GM20431 (cell line): ENCODE measurements around the gene NFIA.

ENCODE experiments used
- in situ Hi-C: fragments of 300-500 bp; cut with MseI, MboI; formaldehyde crosslinking; loops from one replicate; pipeline ENCODE4 v1.15.0; 2020; ENCODE audit warnings: low sequenced_read_pairs; ENCODE audit not compliant: unreplicated experiment

NFIA gene

DNA sequence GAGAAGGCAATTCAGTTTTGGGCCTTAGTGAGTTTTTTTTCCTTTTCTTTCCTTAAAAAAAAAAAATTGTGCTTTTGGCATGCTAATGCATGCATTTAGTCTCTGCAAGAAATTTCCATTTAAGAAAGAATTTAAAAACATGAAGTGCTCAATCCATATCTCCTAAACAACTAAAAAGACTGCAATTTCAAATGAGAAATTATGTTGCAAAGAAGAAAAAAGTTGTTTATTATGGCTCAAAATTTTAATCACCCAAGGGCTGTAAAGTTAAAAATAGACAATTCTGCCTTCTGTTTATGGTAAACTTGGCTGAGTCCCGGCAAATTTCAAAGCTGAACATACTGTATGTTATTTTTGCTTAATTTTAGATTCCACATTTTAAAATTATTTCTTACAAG is 59.7 kb downstream of the NFIA start:
- in situ Hi-C loops: no loop called here

DNA sequence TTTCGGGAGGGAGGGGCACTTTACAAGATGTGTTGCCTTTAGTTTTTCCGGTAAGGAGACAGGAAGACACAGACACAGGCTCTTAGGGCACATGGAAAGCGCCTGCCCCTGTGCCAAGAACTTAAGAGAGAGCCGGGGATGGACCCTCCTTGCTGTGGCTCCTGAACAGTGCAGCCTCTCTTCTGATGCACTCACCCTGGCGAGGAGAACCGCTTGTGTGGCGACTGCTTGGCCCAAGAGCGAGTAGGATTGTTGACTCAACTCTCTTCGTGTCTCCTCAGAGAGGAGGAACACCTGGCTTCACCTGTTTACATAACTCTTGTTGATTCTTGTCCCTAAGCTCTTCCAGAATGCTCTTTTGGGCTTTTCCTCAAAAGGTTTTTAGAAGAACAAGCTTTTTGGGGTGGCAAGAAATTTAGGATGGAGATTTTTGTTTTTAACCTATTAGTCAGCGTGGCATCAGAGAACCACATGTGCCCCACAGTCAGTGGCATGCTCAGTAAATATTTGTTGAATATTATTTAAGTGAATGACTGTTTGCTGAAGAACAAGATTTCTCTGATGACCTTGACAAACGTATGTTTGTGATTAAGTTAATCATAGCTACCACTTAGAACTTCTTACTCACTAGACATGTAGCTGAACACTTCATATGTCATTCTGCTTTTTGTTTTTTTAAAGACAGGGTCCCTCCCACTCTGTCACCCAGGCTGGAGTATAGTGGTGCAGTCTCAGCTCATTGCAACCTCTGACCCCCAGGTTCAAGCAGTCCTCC is 60.6 kb downstream of the NFIA start:
- in situ Hi-C loops: no loop called here

DNA sequence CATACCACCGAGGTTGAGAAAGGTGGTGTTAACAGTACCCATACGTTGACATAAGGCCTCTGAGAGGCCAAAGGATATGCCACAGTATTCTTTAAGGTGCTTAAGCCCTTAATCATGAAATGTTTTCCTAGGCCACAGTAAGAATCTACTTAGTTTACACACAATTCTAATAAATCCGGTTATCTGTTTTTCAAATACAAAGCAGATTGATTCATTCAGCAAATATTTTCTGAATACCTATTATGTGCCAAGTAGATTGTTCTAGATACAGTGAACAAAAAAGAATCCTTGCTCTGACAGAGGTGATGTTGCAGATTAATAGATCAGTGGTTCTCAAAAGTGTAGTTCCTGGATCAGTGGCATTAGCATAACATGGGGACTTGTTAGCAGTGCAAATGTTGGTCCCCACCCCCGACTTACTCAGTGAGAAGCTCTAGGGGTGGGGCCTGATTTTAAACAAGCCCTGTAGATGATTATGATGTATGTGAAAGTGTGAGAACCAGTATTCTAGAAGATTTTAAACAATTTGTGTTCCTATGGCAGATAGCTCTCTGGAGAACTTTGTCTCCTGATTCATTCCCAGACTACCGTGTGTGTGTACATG is 61.6 kb downstream of the NFIA start:
- in situ Hi-C loops: no loop called here

DNA sequence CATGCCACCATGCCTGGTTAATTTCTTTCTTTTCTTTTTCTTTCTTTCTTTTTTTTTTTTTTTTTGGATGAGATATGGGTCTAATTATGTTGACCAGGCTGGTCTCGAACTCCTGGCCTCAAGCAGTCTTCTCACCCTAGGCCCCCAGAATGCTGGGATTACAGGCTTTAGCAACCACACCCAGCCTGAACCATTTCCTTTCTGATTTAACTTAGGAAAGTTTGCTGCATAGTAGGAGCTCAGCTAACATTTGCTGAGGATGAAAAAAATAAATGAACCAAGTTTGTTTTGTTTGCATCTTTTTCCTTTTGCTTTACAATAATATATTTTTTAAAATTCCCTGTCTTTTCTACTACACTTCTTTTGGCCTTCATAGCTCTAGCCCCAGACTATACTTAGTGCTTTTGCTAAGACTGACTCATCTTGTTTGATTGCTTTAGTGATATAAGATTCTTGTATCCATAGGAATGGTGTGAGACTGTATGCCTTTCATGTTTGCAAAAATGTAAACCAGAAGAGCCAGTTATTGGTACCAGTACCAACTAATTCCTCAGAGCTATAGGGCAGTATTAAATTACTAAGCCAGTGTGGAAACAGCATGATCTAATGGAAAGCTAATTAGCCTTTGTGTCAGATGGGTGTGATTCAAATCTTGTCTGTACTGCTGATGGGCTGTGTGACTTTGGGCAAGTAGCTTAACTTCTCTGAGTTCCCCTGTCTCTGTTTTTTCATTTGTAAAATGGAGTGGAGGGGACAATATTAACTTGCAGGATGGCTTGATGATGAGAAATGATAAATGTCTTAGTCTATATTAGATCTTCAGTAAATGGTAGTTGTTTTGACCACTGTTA is 66.9 kb downstream of the NFIA start:
- in situ Hi-C loops: no loop called here

DNA sequence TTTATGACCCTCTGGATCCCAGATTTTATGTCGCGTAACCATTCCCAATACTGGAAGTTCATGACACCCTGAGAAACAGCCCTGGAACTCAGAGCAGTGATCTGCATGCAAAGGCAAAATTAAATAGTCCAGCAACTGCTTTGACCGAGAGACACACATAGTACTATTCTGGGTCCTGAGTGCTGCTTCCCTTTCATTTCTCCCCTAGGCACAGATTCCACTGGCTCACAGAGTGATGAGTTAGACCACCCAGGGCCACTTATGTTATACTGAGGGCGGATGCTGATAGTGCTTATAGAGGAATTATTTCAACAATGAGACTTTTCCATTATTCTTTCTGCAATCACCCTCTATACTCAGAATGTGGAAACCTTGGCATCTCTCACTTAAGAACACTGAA is 69.2 kb downstream of the NFIA start:
- in situ Hi-C loops: no loop called here

DNA sequence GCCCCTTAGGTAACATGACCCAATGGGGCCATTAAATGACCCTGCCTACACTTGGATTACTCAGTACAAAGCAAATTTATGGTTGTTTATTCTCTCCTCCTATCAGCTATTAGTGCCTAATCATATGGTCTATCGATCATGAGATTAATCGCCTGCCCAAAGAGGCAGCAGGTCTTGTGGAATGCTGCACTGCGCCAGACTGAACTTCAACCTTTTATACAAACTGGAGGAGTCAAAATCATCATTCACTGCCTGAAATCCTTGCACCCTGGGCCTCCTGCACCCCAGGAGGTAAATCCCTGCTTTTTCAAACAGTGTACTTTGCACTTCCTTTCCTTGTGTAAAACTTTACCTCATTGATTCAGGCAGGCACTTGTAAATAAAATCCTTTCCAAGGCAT is 69.7 kb downstream of the NFIA start:
- in situ Hi-C loops: no loop called here

DNA sequence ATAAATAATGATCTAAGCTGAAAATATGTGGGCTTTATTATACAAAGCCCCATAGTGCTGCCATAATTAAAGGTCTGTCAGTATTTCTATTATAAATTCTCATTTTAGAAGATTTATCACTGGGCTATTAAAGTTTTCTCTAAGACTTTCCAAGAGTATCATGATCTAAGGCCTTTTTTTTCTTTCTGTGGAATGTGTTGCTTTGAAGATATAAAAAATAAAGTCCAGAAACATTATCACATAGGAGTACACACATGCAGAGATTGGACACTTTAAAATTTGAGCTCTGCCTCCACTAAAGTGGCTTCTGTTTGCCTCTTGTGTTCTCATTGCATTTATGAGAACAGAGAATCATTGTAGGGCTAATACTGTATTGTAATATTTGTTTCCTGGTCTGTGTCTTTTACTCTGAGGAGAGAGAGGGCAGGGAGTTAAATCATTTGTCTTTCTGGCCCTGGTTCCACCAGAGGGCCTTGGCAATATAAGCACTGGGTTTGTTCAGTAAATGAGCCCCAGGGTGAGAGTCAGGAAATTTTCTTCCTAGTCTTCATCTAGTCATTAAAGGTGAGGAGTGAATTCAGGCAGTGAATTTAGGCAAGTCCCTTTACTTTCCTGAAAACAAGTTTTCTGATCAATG is 70.2 kb downstream of the NFIA start:
- in situ Hi-C loops: no loop called here

DNA sequence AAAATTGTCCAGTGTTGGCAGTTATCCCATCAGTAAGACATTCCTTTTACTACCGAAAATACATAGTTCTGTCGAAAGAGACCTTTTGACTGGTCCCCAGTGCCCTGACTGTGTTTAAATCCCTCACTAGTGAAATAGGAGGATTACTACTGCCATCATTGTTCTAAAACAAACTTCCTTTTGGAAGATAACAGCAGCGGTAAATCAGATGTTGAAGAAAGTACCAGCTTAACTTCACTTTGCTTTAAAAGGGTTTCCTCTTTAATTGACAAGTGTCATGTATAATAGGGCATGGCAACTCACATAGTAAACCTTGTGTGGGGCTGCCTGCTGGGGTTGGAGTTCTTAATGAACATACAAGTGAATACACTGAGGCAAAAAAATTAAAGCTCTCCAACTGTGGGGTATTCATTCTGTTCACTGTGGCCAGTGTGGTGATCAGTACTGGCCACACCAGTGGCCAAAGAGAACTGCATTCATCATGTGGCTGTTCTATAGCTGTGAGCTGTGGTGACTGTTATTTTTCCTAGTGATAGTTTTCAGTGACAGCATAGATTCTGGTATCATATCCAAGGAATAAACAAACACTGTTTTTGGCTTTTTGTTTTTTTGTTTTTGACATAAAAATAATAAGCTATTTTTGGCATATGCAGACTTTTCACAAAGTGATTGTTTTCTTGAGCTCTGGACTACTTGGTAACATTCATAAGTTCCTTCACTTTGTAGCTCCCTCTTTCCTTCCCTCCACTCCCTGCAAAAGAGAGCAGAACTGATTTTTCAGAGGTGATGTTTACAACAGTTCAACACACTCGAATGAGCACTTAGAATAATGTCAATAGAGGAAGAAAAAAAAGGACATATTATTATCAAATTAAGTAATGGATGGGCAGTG is 74.5 kb downstream of the NFIA start:
- in situ Hi-C loops: no loop called here

DNA sequence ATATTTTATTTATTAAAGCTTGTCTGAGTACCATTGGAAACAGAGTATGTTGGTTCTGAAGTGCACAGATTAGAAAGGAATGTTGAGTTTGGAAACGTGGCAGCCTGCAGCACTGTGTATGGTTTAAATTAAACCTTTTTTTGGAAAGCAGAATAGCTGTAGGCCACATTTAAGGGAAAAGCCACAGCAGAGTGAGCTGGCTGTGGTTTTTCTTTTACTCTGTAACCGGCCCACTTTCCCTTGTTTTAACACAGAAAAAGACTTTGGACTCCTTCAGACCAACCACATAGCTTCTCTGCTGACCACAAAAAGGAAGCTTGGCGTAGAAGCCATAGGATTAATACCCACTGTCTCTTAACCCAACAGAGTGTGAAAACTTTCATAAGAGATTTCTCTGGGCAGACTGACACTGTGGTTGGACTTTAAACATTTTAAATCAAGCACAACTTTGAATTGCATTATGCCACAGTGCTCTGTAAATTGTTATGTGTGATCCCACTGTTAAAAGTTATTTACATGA is 75.2 kb downstream of the NFIA start:
- in situ Hi-C loops: no loop called here

DNA sequence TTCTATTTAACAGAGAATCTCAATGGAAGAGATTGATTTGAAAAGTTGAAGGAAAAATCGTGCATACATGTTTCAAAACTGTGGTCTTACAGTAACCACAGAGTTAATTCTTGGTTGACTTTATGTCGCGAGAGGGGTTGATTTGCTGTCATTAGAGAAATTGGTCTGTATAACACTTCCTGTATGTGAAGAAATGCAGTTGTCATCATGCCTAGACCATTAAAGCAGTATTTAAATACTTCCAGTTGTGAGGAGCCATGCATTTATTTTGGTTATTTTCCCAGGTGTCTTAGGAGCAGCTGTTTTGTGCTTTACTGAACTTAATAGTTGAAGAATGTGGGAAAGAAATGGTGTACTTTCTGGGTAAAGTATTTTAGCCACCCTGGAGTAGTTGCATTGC is 76.2 kb downstream of the NFIA start:
- in situ Hi-C loops: no loop called here

DNA sequence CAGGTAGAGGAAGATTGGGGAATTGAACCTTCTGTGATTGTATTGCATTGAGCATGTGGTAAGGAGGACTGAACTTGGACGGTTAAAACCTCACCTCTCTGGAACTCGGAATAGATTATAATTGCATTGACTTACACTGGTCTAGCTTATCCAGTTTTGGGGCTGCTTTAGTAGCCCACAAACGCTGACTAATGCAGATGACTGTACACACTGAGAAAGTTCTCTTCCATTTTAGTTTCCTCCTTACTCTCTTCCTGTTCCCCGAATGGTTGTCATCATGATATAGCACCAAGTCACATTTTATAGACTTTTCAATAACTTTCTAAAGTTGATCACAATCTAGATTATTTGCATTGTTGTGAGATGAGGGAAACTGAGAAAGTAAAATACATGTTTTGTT is 78.2 kb downstream of the NFIA start:
- in situ Hi-C loops: no loop called here

DNA sequence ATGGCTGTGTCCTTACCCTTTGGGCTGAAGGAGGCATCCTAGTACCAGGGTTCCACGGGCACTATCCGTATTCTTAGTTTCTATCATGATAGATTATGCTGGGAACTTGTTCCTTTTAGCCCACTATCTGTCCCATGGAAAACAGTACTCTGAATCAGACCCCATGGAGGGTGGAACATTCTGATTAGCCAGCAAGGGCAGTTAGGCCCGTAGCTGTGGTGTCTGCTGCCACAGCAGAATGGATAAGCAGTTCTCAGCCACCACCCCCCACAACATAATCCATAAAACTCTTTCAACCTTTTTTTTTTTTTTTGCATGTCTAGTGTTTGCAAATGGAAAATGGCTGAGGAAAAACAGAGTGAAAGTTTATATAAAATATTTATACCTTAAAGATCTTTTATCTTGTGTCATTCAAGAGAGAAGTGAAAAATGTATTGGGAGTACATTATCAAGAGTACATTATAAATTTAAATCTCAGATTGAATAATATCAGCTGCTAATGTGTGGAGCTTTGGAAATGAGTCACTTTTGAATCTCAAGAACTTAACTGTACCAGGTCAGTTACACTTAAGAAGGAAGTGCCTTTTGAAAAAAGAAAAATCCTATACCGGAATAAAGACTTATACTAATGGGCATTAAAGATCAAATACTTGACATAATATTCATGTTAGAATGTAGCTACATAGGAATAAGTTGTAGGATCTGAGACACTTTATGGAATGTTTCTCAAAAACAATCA is 80.3 kb downstream of the NFIA start:
- in situ Hi-C loops: no loop called here

DNA sequence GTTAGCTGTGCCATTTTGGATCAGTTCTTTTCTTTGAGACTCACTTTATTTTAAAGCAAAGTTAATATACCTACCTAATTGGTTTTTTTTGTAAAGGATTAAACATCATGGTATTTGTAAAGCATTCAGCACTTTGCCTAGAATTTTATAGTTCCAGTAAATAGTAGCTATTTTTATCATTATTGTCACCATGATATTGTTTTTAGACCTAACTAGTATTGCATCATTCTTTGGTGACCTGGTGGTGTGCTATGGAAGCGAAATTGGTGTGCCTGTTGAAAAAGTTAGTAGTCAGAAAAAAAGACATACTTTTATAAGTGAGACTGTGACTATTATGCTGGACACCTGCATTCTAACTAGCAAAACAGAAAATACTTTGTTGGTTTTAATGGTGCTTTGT is 81.0 kb downstream of the NFIA start:
- in situ Hi-C loops: no loop called here

DNA sequence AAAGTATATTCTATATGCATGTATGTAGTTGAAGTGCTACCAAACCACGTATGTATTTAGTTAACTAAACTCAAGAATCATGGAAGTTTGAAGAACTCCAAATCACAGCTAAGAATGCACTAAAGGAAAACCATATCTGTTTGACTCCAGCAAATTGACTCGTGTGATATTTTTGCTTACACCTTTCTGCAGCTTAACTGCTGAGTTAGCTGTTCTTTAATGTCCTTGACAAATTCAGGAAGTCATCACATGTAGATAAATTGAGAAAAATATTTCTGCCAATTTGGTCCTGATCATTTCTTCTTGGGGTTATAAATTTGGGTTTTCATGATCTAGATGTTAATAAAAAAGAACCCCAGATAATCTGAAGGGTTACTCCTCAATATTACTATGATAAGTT is 83.0 kb downstream of the NFIA start:
- in situ Hi-C loops: no loop called here

DNA sequence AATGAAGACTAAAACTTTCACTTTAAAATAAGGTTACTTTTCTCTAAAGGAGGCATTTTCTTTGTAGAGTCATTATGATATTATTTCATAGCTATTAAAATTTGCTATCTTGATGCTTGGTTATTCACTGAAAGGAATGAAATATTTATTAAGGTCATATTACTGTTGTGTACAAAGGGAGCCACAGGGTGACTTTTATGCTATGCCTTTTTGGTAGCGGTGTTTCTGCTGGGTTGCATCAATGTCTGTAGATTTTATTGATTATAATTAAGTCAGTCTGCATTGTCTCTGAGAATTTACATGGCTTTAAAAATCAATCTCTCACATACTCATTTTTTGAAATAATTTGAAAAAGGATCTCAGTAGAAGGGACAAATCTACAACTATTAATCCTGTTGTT is 84.9 kb downstream of the NFIA start:
- in situ Hi-C loops: no loop called here

DNA sequence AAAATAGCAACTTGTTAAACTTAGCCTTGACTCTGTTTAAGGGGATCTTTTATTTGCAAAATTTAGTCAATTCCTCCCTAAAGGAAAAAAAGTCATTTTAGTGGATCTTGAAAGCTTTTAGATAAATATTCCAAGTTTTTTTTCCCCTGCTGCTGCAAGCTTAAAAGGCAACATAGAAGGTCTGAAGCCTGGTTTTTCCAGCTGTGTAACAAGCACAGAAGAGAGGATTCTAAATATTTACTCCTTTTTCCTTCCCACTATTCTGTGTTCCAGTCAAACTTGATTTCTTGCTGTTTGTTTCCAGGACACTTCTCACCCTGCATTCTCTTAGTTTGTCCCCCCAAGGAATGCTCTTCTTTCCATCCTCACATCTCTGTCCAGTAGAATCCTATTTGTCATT is 86.7 kb downstream of the NFIA start:
- in situ Hi-C loops: no loop called here

DNA sequence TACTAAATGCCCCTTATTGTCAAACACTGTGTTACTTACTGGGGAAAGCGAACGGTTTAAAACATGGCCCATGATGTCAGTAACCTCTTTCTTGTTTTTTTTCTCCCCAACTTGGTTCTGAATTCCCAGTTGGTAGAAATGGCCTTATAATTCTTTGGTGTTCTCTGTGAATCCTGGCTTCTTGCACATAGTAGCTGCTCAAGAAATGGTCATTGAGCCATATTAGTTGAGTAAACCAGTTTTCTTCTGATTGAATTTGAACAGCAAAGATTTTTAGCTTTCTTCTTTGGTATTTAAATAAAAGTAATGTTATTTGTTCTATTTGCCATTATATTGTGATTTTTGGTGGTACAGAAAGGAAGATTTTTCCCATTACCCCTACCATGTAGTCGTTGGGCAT is 87.3 kb downstream of the NFIA start:
- in situ Hi-C loops: no loop called here

DNA sequence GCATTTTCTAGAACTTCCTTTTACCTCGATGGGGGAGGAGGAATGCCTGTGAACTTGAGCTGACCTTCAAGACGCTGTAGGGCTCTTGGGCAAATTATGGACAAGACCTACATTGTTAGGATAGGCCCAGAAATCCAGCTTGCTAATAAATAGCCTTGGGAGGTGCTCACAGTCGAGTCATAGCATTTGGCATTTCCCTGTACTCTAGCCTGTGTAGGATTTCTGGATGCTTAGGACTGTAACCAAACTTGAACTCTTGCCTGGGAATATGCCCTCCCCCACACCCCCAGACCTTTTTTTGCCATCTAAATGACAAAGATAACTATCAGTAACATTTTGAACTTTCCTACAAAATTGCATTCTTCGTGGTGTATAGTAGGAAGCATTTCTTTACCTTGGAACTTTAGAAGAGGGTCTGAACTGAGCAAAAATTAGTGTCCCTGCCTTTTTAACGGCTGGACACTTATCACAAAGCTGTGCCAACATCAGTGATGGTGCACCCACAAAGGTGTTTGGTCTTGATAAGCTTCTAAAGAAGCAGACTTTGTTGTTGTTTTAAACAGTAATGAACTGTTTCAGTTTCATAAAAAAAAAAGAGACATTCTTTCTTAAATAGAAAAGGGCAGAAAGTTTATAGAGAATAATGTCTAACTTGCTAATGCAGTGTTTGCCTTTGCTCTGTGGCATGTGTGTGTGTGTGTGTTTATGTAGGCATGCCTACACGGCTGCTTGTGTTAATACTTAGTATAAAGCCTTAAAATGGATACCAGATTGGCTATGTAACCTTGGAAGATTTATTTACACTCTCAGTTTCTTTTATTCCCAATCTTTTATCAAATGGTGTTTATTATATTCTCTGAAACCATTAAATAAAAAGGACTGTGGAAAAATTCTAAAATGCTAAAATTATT is 88.2 kb downstream of the NFIA start:
- in situ Hi-C loops: no loop called here
